Measurements from ENCODE around the gene STYK1.
"Not testable (repeated sequence)": the region's sequence is repeated elsewhere in the genome, so short reads cannot be mapped to it uniquely, and the experiment has no call there.

- TF ChIP-seq, protein P1, sequence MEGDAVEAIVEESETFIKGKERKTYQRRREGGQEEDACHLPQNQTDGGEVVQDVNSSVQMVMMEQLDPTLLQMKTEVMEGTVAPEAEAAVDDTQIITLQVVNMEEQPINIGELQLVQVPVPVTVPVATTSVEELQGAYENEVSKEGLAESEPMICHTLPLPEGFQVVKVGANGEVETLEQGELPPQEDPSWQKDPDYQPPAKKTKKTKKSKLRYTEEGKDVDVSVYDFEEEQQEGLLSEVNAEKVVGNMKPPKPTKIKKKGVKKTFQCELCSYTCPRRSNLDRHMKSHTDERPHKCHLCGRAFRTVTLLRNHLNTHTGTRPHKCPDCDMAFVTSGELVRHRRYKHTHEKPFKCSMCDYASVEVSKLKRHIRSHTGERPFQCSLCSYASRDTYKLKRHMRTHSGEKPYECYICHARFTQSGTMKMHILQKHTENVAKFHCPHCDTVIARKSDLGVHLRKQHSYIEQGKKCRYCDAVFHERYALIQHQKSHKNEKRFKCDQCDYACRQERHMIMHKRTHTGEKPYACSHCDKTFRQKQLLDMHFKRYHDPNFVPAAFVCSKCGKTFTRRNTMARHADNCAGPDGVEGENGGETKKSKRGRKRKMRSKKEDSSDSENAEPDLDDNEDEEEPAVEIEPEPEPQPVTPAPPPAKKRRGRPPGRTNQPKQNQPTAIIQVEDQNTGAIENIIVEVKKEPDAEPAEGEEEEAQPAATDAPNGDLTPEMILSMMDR (IDR thresholded peaks at IDR 0.05), result not testable (repeated sequence)
- TF ChIP-seq POLR2AphosphoS5, EP300, POLR2A (IDR thresholded peaks at IDR 0.05): not testable (repeated sequence)
Observed at GRCh38 chr12:10572021-10572490, 101.8 kb downstream of the STYK1 start.
